Measurements from ENCODE around the gene MUCL3.

Gene MUCL3

GRCh38 chr6:30972816-30973215, 32.0 kb downstream of the MUCL3 start:
- TF ChIP-seq CTCF (IDR thresholded peaks at IDR 0.05; ENCODE audit: unreplicated experiment in 3 of 3) = no peak
- H3K27ac Mint-ChIP-seq = no peak overlapping the region
- peaks cover 3% of the 10 kb centered on the region for H3K9me3 Mint-ChIP-seq
- no peak overlapping the region for H3K4me3 Mint-ChIP-seq
- H3K36me3 Mint-ChIP-seq (ENCODE audit: low read depth) = no peaks in the 10 kb centered on the region
- H3K4me1 Mint-ChIP-seq = peaks cover 6% of the 10 kb centered on the region
- H3K27me3 Mint-ChIP-seq (ENCODE audit: low read depth) = peaks cover 28% of the 10 kb centered on the region

- no peaks in the 10 kb centered on the region for H3K9me3 Mint-ChIP-seq
These were observed 33.9 kb downstream of the MUCL3 start for GRCh38 chr6:30974490-30975252.

GRCh38 chr6:30979141-30979540, 38.4 kb downstream of the MUCL3 start:
- H3K4me3 Mint-ChIP-seq = peak overlapping the region in 1 of 3 experiments; percentile 2
- peaks cover 6% of the 10 kb centered on the region for H3K27me3 Mint-ChIP-seq (ENCODE audit: low read depth)

More at GRCh38 chr6:30974490-30975252, 33.9 kb downstream of the MUCL3 start:
- no peak for TF ChIP-seq CTCF (IDR thresholded peaks at IDR 0.05; ENCODE audit: unreplicated experiment in 3 of 3)
- H3K27ac Mint-ChIP-seq = no peak overlapping the region
- H3K4me1 Mint-ChIP-seq = peaks cover 21% of the 10 kb centered on the region
- no peak overlapping the region for H3K4me3 Mint-ChIP-seq
- no peaks in the 10 kb centered on the region for H3K36me3 Mint-ChIP-seq (ENCODE audit: low read depth)
- peaks cover 27% of the 10 kb centered on the region for H3K27me3 Mint-ChIP-seq (ENCODE audit: low read depth)

GRCh38 chr6:30979690-30980089, 38.9 kb downstream of the MUCL3 start:
- no peaks in the 10 kb centered on the region for H3K36me3 Mint-ChIP-seq (ENCODE audit: low read depth)
- no peaks in the 10 kb centered on the region for H3K9me3 Mint-ChIP-seq
- H3K27me3 Mint-ChIP-seq (ENCODE audit: low read depth) = peaks cover 4% of the 10 kb centered on the region
- no peak overlapping the region for H3K4me3 Mint-ChIP-seq
- no peak for TF ChIP-seq CTCF (IDR thresholded peaks at IDR 0.05; ENCODE audit: unreplicated experiment in 3 of 3)
- H3K4me1 Mint-ChIP-seq = peaks cover 36% of the 10 kb centered on the region
- peak overlapping the region in 1 of 3 experiments; percentile 3 for H3K27ac Mint-ChIP-seq

More at GRCh38 chr6:30979141-30979540, 38.4 kb downstream of the MUCL3 start:
- Mint-ChIP-seq H3K4me1 (peaks cover 36% of the 10 kb centered on the region), H3K9me3 (no peaks in the 10 kb centered on the region), H3K27ac (peak overlapping the region; percentile 15 to 66 (median 21)), H3K36me3 (ENCODE audit: low read depth) (no peaks in the 10 kb centered on the region)
- TF ChIP-seq CTCF (IDR thresholded peaks at IDR 0.05; ENCODE audit: unreplicated experiment in 3 of 3) = no peak

- H3K27me3 Mint-ChIP-seq (ENCODE audit: low read depth) = peaks cover 4% of the 10 kb centered on the region
- H3K36me3 Mint-ChIP-seq (ENCODE audit: low read depth) = no peaks in the 10 kb centered on the region
- H3K9me3 Mint-ChIP-seq = no peaks in the 10 kb centered on the region
- peaks cover 36% of the 10 kb centered on the region for H3K4me1 Mint-ChIP-seq
- H3K4me3 Mint-ChIP-seq = peak overlapping the region; percentile 13 to 49 (median 30)
- peak in 1 of 3 experiments; percentile 17 for TF ChIP-seq CTCF (IDR thresholded peaks at IDR 0.05; ENCODE audit: unreplicated experiment in 3 of 3)
- peak overlapping the region; percentile 12 to 33 (median 18) for H3K27ac Mint-ChIP-seq
These were observed 41.4 kb downstream of the MUCL3 start for GRCh38 chr6:30981942-30982772.
